H1 (cell line): ENCODE data around the gene OR8B4.

Experiments used
- EZH2 ChIP-seq: fragments of 200-600 bp; sonication (generic); IDR thresholded peaks from 2 replicates; pipeline ENCODE4 v1.7.1; 2012; ENCODE audit warnings: low read depth, mild to moderate bottlenecking, moderate library complexity, low read length, inconsistent platforms; ENCODE audit not compliant: severe bottlenecking
- POLR2AphosphoS5 ChIP-seq: IDR thresholded peaks from 2 replicates; pipeline ENCODE4 v1.6.1; 2011; ENCODE audit warnings: low read depth, low read length
- TF ChIP-seq, protein P1 (sequence below), 3 experiments: IDR thresholded peaks; 1 replicate in 2 of 3; 2 replicates in 1 of 3; pipeline versions ENCODE4 v1.5.1 to v1.6.1; 2011; ENCODE audit warnings: low read length in 3 of 3, mild to moderate bottlenecking in 3 of 3, inconsistent platforms in 2 of 3, low read depth in 1 of 3, moderate library complexity in 1 of 3; ENCODE audit not compliant: insufficient read depth in 1 of 3; ENCODE audit errors: control extremely low read depth in 1 of 3

DNA sequence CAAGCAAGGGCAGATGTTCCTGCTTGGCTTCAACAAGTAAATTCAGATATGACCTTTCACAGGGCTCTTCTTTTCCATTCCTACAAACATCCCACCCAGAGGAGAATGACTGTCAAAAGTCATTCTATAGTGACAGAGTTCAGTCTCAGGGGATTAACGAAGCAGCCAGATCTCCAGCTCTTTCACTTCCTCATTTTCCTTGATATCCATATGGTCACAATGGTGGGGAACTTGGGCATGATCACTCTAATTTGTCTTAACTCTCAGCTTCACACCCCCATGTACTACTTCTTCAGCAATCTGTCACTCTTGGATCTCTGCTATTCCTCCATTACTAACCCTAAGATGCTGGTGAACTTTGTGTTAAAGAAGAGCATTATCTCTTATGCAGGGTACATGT lies 35.8 kb upstream of the OR8B4 start:
- no peak for TF ChIP-seq EZH2
- no peak for TF ChIP-seq POLR2AphosphoS5
- TF ChIP-seq, protein P1, sequence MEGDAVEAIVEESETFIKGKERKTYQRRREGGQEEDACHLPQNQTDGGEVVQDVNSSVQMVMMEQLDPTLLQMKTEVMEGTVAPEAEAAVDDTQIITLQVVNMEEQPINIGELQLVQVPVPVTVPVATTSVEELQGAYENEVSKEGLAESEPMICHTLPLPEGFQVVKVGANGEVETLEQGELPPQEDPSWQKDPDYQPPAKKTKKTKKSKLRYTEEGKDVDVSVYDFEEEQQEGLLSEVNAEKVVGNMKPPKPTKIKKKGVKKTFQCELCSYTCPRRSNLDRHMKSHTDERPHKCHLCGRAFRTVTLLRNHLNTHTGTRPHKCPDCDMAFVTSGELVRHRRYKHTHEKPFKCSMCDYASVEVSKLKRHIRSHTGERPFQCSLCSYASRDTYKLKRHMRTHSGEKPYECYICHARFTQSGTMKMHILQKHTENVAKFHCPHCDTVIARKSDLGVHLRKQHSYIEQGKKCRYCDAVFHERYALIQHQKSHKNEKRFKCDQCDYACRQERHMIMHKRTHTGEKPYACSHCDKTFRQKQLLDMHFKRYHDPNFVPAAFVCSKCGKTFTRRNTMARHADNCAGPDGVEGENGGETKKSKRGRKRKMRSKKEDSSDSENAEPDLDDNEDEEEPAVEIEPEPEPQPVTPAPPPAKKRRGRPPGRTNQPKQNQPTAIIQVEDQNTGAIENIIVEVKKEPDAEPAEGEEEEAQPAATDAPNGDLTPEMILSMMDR (IDR thresholded peaks at IDR 0.05; ENCODE audit: control extremely low read depth in 1 of 3, insufficient read depth in 1 of 3, low read depth in 1 of 3, low read length in 3 of 3) = no peak
